SK-N-SH (cell line): ENCODE data around the gene GABRR1. TPM values are rescaled to one million over a fixed set of nuclear protein-coding genes. Genes with fewer than 3 reads are reported as not detected.
"Not testable (repeated sequence)": the region's sequence is repeated elsewhere in the genome, so short reads cannot be mapped to it uniquely, and the experiment has no call there.

Experiments
- CTCF ChIA-PET: fragments of 300-600, 350-600 bp; formaldehyde crosslinking; extraction: SDS; loops from one replicate; lab custom pipeline; 2021; lab: Yijun Ruan, JAX
- POLR2A ChIA-PET: fragments of 350-600 bp; sonication (Branson Sonifier 250); formaldehyde crosslinking; extraction: SDS; loops from one replicate; lab custom pipeline; 2020; ENCODE audit warnings: antibody characterized with exemption, inconsistent platforms; lab: Yijun Ruan, JAX
- DNase-seq: peaks from one replicate; pipeline ENCODE4 v3.0.0; 2012
- H2AFZ ChIP-seq: fragments of 200-600 bp; sonication (generic); 2 replicates; pipeline ENCODE4 v1.8.1; 2016; ENCODE audit warnings: antibody characterized with exemption, mild to moderate bottlenecking, low read depth
- H3F3A ChIP-seq: fragments of 200-600 bp; sonication (generic); replicated peaks from 2 replicates; pipeline ENCODE3; 2016; ENCODE audit warnings: antibody characterized with exemption, mild to moderate bottlenecking; ENCODE audit not compliant: insufficient read depth
- H3K27ac ChIP-seq, 2 experiments: fragments of 200-500 bp in 1 of 2; fragments of 200-600 bp in 1 of 2; sonication (Bioruptor generic) in 1 of 2; sonication (generic), shearing (Covaris generic) in 1 of 2; 2 replicates each; pipeline versions ENCODE4 v1.5.1 to v1.6.1; 2014 to 2016; ENCODE audit warnings: low read depth in 2 of 2, inconsistent platforms in 1 of 2, low read length in 1 of 2, mild to moderate bottlenecking in 1 of 2, mixed read lengths in 1 of 2
- H3K27me3 ChIP-seq: fragments of 200-600 bp; sonication (generic), shearing (Covaris generic); 2 replicates; pipeline ENCODE4 v1.6.1; 2016; ENCODE audit warnings: mixed run types; ENCODE audit not compliant: insufficient read depth
- H3K36me3 ChIP-seq, 2 experiments: fragments of 200-500 bp in 1 of 2; fragments of 200-600 bp in 1 of 2; sonication (Bioruptor generic) in 1 of 2; sonication (generic) in 1 of 2; replicated peaks in 1 of 2; 2 replicates each; pipeline versions ENCODE3 to v1.5.1; 2014 to 2016; ENCODE audit warnings: low read length in 1 of 2, mild to moderate bottlenecking in 1 of 2; ENCODE audit not compliant: insufficient read depth in 2 of 2, control insufficient read depth in 1 of 2
- H3K4me1 ChIP-seq, 2 experiments: fragments of 200-500 bp in 1 of 2; fragments of 200-600 bp in 1 of 2; sonication (Bioruptor generic) in 1 of 2; sonication (generic), shearing (Covaris generic) in 1 of 2; 2 replicates each; pipeline versions ENCODE4 v1.5.1 to v1.6.1; 2014 to 2016; ENCODE audit warnings: low read depth in 1 of 2, low read length in 1 of 2, mixed run types in 1 of 2; ENCODE audit not compliant: insufficient read depth in 2 of 2, control insufficient read depth in 1 of 2
- H3K4me2 ChIP-seq: fragments of 200-600 bp; sonication (generic), shearing (Covaris generic); 2 replicates; pipeline ENCODE4 v1.6.1; 2017; ENCODE audit warnings: mixed run types
- H3K4me3 ChIP-seq, 2 experiments: fragments of 200-500 bp in 1 of 2; fragments of 200-600 bp in 1 of 2; sonication (Bioruptor generic) in 1 of 2; sonication (generic), shearing (Covaris generic) in 1 of 2; 2 replicates each; pipeline versions ENCODE4 v1.5.1 to v1.8.1; 2014 to 2016; ENCODE audit warnings: low read depth in 2 of 2, inconsistent platforms in 1 of 2, low read length in 1 of 2, mild to moderate bottlenecking in 1 of 2, mixed read lengths in 1 of 2, moderate library complexity in 1 of 2
- H3K79me2 ChIP-seq: fragments of 200-600 bp; sonication (generic); 2 replicates; pipeline ENCODE4 v1.8.1; 2017; ENCODE audit warnings: mild to moderate bottlenecking; ENCODE audit not compliant: insufficient read depth
- H3K9ac ChIP-seq: fragments of 200-600 bp; sonication (generic); 2 replicates; pipeline ENCODE4 v1.6.1; 2017; ENCODE audit warnings: mixed run types
- H3K9me2 ChIP-seq: fragments of 200-600 bp; sonication (generic); 2 replicates; pipeline ENCODE4 v1.6.1; 2017; ENCODE audit warnings: mixed run types
- H3K9me3 ChIP-seq: fragments of 200-600 bp; sonication (generic); 2 replicates; pipeline ENCODE4 v1.6.1; 2017; ENCODE audit warnings: mixed run types, mild to moderate bottlenecking, moderate library complexity
- H4K20me1 ChIP-seq: fragments of 200-600 bp; sonication (generic); 2 replicates; pipeline ENCODE4 v1.6.1; 2017; ENCODE audit warnings: mild to moderate bottlenecking, mixed run types; ENCODE audit not compliant: insufficient read depth
- CHD2 ChIP-seq: fragments of 150-350 bp; IDR thresholded peaks from 2 replicates; pipeline ENCODE4 v1.6.1; 2018; ENCODE audit warnings: low read length; ENCODE audit not compliant: partially characterized antibody
- EZH2phosphoT487 ChIP-seq: fragments of 200-600 bp; sonication (generic); IDR thresholded peaks from 2 replicates; pipeline ENCODE4 v1.6.1; 2017; ENCODE audit warnings: low read depth, mixed run types, mild to moderate bottlenecking, antibody characterized with exemption, moderate library complexity, borderline replicate concordance
- FOXJ3 ChIP-seq: sonication (generic); formaldehyde crosslinking; IDR thresholded peaks from 2 replicates; pipeline ENCODE4 v1.5.1; 2020; ENCODE audit warnings: mild to moderate bottlenecking, missing genetic modification reagents
- GABPA ChIP-seq: IDR thresholded peaks from 2 replicates; pipeline ENCODE4 v1.4.0; 2012; ENCODE audit warnings: low read depth, mild to moderate bottlenecking
- JUND ChIP-seq: IDR thresholded peaks from 2 replicates; pipeline ENCODE4 v1.4.0; 2012
- NFIC ChIP-seq: IDR thresholded peaks from 2 replicates; pipeline ENCODE4 v1.4.0; 2012; ENCODE audit warnings: borderline replicate concordance
- NRF1 ChIP-seq: IDR thresholded peaks from 2 replicates; pipeline ENCODE4 v1.6.1; 2012; ENCODE audit warnings: low read depth, mild to moderate bottlenecking, low read length
- POLR2AphosphoS5 ChIP-seq: IDR thresholded peaks from 2 replicates; pipeline ENCODE4 v1.6.1; 2012; ENCODE audit warnings: low read depth, low read length
- RAD21 ChIP-seq: IDR thresholded peaks from 2 replicates; pipeline ENCODE4 v1.6.1; 2012; ENCODE audit warnings: mild to moderate bottlenecking, low read length
- RCOR1 ChIP-seq: fragments of 150-350 bp; IDR thresholded peaks from 2 replicates; pipeline ENCODE4 v1.6.1; 2017; ENCODE audit warnings: antibody characterized with exemption, low read length
- RXRA ChIP-seq: IDR thresholded peaks from 2 replicates; pipeline ENCODE4 v1.4.0; 2012; ENCODE audit warnings: low read depth, mild to moderate bottlenecking, borderline replicate concordance
- SMC3 ChIP-seq: IDR thresholded peaks from 2 replicates; pipeline ENCODE4 v1.6.1; 2012; ENCODE audit warnings: low read depth, low read length, improper control_type of control experiment
- TAF1 ChIP-seq: IDR thresholded peaks from 2 replicates; pipeline ENCODE4 v1.6.1; 2012; ENCODE audit warnings: low read depth, mild to moderate bottlenecking, low read length, moderate library complexity, borderline replicate concordance
- TCF12 ChIP-seq: IDR thresholded peaks from 2 replicates; pipeline ENCODE4 v1.4.0; 2012
- WGBS: methylation state at CpG from one replicate; pipeline ENCODE4 v1.1.6; 2017; ENCODE audit warnings: low lambda C conversion rate; 5-methylcytosine and 5-hydroxymethylcytosine counted together
- polyA plus RNA-seq, 3 experiments: library from polyadenylated mRNA; depleted of rRNA; stranded (reverse); fragments of >200 nt; gene quantifications; 2 replicates each; pipeline ENCODE4 v1.2.3, GENCODE V29; 2012
- TF ChIP-seq, protein P1 (sequence below): IDR thresholded peaks from 2 replicates; pipeline ENCODE4 v1.4.0; 2012; ENCODE audit warnings: low read depth
- TF ChIP-seq, protein P2 (sequence below): IDR thresholded peaks from 2 replicates; pipeline ENCODE4; 2012

GABRR1 gene
- polyA plus RNA-seq, 1 of the 3 experiments (the other 2 are of a cell fraction) = not detected

DNA sequence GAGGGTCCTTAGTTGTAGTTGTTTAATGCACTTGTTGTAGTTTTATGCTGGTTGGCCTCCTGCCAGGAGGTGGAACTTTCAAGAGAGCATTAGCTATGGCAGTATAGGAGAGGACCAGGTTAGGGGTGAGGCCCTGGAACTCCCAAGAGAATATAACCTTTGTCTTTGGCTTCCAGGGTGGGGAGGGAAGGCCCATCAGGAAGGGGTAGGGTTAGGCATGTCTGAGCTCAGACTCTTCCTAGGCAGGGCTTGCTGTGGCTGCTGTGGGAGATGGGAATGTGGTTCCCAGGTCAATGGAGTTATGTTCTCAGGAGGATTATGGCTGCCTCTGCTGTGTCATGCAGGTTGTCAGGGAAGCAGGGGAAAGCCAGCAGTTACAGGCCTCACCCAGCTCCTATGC lies 20.0 kb upstream of the GABRR1 start:
- Histone ChIP-seq H3K9me3 (no peaks in the 10 kb centered on the region), H3K27me3 (no peaks in the 10 kb centered on the region), H3K36me3 (no peaks in the 10 kb centered on the region), H3K4me3 (no peak overlapping the region), H3F3A (no peaks in the 10 kb centered on the region), H3K79me2 (no peaks in the 10 kb centered on the region), H4K20me1 (no peaks in the 10 kb centered on the region), H3K27ac (no peak overlapping the region), H2AFZ (no peak overlapping the region), H3K4me1 (no peaks in the 10 kb centered on the region), H3K4me2 (no peak overlapping the region), H3K9ac (no peak overlapping the region), H3K9me2 (no peaks in the 10 kb centered on the region)
- POLR2A ChIA-PET = no interaction called here
- TF ChIP-seq CHD2 = no peak
- TF ChIP-seq FOXJ3 (CRISPR knock-in tag) = no peak
- TF ChIP-seq, protein P1, sequence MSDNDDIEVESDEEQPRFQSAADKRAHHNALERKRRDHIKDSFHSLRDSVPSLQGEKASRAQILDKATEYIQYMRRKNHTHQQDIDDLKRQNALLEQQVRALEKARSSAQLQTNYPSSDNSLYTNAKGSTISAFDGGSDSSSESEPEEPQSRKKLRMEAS = no peak
- no peak for TF ChIP-seq SMC3
- TF ChIP-seq NFIC = no peak
- no peak for TF ChIP-seq GABPA
- no peak for TF ChIP-seq JUND
- no peak for TF ChIP-seq NRF1
- TF ChIP-seq RCOR1 = no peak
- TF ChIP-seq, protein P2, sequence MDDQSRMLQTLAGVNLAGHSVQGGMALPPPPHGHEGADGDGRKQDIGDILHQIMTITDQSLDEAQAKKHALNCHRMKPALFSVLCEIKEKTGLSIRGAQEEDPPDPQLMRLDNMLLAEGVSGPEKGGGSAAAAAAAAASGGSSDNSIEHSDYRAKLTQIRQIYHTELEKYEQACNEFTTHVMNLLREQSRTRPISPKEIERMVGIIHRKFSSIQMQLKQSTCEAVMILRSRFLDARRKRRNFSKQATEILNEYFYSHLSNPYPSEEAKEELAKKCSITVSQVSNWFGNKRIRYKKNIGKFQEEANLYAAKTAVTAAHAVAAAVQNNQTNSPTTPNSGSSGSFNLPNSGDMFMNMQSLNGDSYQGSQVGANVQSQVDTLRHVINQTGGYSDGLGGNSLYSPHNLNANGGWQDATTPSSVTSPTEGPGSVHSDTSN = no peak
- TF ChIP-seq TCF12 = no peak
- TF ChIP-seq TAF1 = no peak
- no peak for TF ChIP-seq RXRA
- no peak for TF ChIP-seq EZH2phosphoT487
- TF ChIP-seq POLR2AphosphoS5 = no peak
- TF ChIP-seq RAD21 = no peak
- no peak for DNase-seq
- CTCF ChIA-PET = interaction anchor here (1.8 kb wide), 1 partner anchor 255 kb away, joined by 8 read pairs; no protein-coding TSS in a partner anchor

DNA sequence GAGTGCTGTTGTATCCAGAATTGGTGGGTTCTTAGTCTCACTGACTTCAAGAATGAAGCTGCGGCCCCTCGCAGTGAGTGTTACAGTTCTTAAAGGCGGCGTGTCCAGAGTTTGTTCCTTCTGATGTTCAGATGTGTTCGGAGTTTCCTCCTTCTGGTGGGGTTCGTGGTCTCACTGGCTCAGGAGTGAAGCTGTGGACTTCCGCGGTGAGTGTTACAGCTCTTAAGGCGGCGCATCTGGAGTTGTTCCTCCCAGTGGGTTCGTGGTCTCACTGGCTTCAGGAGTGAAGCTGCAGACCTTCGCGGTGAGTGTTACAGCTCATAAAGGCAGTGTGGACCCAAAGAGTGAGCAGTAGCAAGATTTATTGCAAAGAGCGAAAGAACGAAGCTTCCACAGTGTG lies 16.4 kb upstream of the GABRR1 start:
- H3K79me2 ChIP-seq, H4K20me1 ChIP-seq, POLR2A ChIA-PET, CTCF ChIA-PET, H3F3A ChIP-seq, H2AFZ ChIP-seq, H3K9me2 ChIP-seq, H3K36me3 ChIP-seq, H3K4me2 ChIP-seq, H3K27me3 ChIP-seq, H3K9ac ChIP-seq, H3K4me3 ChIP-seq, DNase-seq, H3K27ac ChIP-seq, H3K4me1 ChIP-seq, H3K9me3 ChIP-seq: not testable (repeated sequence)
- WGBS = 82% methylated on average over 15 of the region's 15 CpGs
